Measurements from ENCODE around the gene FBXO24. TPM values are rescaled to one million over a fixed set of nuclear protein-coding genes. Genes with fewer than 3 reads are reported as not detected.

FBXO24 gene
- total and polyA plus RNA-seq, 7 donors: 0.27 to 2.8 (median 0.83) TPM; not detected in 1

- WGBS, 2 donors: 47 to 61% methylated on average over 20 of the region's 20 CpGs
- peaks cover 0 to 26% (median 0%) of the 10 kb centered on the region in 3 donors for H3K27me3 ChIP-seq
These were observed 4.1 kb downstream of the FBXO24 start for GRCh38 chr7:100590077-100590737.

DNA sequence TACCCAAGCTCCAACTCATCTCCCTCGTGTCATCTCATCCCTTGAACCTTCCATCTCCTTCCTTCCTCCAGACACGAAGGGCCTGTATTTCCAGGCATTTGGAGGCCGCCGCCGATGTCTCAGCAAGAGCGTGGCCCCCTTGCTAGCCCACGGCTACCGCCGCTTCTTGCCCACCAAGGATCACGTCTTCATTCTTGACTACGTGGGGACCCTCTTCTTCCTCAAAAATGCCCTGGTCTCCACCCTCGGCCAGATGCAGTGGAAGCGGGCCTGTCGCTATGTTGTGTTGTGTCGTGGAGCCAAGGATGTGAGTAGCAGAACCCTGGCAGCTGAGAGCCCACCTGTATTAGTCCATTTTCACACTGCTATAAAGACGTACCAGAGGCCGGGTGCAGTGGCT lies 5.5 kb downstream of the FBXO24 start:
- Histone ChIP-seq H3K36me3 (no peaks in the 10 kb centered on the region), H3K27ac (no peak overlapping the region), H3K27me3 (peaks cover 0 to 26% (median 0%) of the 10 kb centered on the region in 3 donors), H3K9me3 (no peaks in the 10 kb centered on the region), H3K4me1 (peaks cover 0 to 11% (median 7%) of the 10 kb centered on the region in 4 donors), H3K4me3 (no peak overlapping the region)
- TF ChIP-seq, protein P1, sequence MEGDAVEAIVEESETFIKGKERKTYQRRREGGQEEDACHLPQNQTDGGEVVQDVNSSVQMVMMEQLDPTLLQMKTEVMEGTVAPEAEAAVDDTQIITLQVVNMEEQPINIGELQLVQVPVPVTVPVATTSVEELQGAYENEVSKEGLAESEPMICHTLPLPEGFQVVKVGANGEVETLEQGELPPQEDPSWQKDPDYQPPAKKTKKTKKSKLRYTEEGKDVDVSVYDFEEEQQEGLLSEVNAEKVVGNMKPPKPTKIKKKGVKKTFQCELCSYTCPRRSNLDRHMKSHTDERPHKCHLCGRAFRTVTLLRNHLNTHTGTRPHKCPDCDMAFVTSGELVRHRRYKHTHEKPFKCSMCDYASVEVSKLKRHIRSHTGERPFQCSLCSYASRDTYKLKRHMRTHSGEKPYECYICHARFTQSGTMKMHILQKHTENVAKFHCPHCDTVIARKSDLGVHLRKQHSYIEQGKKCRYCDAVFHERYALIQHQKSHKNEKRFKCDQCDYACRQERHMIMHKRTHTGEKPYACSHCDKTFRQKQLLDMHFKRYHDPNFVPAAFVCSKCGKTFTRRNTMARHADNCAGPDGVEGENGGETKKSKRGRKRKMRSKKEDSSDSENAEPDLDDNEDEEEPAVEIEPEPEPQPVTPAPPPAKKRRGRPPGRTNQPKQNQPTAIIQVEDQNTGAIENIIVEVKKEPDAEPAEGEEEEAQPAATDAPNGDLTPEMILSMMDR (IDR thresholded peaks at IDR 0.05): no peak
- TF ChIP-seq POLR2A (IDR thresholded peaks at IDR 0.05) (no peak), POLR2AphosphoS5 (IDR thresholded peaks at IDR 0.05) (no peak), EP300 (IDR thresholded peaks at IDR 0.05) (no peak)
- whole genome bisulfite sequencing, 2 donors: 94 to 96% methylated on average over 17 of the region's 17 CpGs
- intact Hi-C loops (cut with DNase I): no loop called here
- no peak for DNase-seq

More at GRCh38 chr7:100590077-100590737, 4.1 kb downstream of the FBXO24 start:
- Histone ChIP-seq H3K4me1 (peaks cover 0 to 15% (median 10%) of the 10 kb centered on the region in 4 donors), H3K9me3 (no peaks in the 10 kb centered on the region), H3K4me3 (peak overlapping the region in 3 of 4 donors; percentile 3 to 21 (median 14)), H3K27ac (peak overlapping the region; percentile 7 to 60 (median 30)), H3K36me3 (no peaks in the 10 kb centered on the region)
- intact Hi-C loops (cut with DNase I): no loop called here
- TF ChIP-seq EP300 (IDR thresholded peaks at IDR 0.05): no peak
- TF ChIP-seq, protein P1 (IDR thresholded peaks at IDR 0.05): no peak
- no peak for TF ChIP-seq POLR2A (IDR thresholded peaks at IDR 0.05)
- no peak for TF ChIP-seq POLR2AphosphoS5 (IDR thresholded peaks at IDR 0.05)
- peak; percentile 80 for DNase-seq

DNA sequence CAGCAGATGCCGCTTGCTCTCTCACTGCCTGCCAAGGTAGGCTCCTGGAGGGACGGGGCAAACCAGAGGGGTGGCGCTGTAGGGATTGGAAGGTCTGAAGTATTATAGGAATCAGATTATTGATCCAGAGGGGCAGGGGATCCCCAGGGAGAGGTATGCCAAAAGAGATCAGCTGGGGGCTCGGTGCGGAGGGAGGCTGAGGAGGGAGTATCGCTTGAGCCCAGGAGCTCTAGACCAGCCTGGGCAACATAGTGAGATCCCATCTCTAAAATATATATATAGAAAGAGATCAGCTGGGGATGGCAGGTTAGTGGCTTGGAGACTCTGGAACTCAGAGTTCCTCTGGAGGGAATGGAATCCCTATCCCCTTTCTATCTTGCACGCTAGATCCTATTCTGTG lies 9.1 kb downstream of the FBXO24 start:
- Histone ChIP-seq H3K4me1 (no peaks in the 10 kb centered on the region), H3K9me3 (no peaks in the 10 kb centered on the region), H3K27me3 (peaks cover 0 to 25% (median 0%) of the 10 kb centered on the region in 3 donors), H3K36me3 (no peaks in the 10 kb centered on the region), H3K27ac (no peak overlapping the region), H3K4me3 (no peak overlapping the region)
- TF ChIP-seq POLR2A (IDR thresholded peaks at IDR 0.05): no peak
- intact Hi-C loops (cut with DNase I): no loop called here
- 95 to 97% methylated on average over 7 of the region's 7 CpGs for WGBS, 2 donors
- no peak for DNase-seq

GRCh38 chr7:100598425-100598824 lies 12.3 kb downstream of the FBXO24 start:
- Histone ChIP-seq H3K4me1 (peaks cover 0 to 15% (median 8%) of the 10 kb centered on the region in 4 donors), H3K4me3 (no peak overlapping the region), H3K27ac (no peak overlapping the region), H3K9me3 (no peaks in the 10 kb centered on the region), H3K36me3 (no peaks in the 10 kb centered on the region), H3K27me3 (no peaks in the 10 kb centered on the region)
- no peak for TF ChIP-seq POLR2AphosphoS5 (IDR thresholded peaks at IDR 0.05)
- no peak for TF ChIP-seq EP300 (IDR thresholded peaks at IDR 0.05)
- no peak for TF ChIP-seq POLR2A (IDR thresholded peaks at IDR 0.05)
- TF ChIP-seq, protein P1 (IDR thresholded peaks at IDR 0.05): no peak
- WGBS, 2 donors: 89 to 90% methylated on average over 4 of the region's 4 CpGs
- intact Hi-C loops (cut with DNase I): no loop called here
- no peak for DNase-seq

- Histone ChIP-seq H3K9me3 (no peaks in the 10 kb centered on the region), H3K4me3 (no peak overlapping the region), H3K36me3 (no peaks in the 10 kb centered on the region), H3K27ac (no peak overlapping the region), H3K27me3 (no peaks in the 10 kb centered on the region), H3K4me1 (peaks cover 0 to 32% (median 21%) of the 10 kb centered on the region in 4 donors)
- intact Hi-C loops (cut with DNase I): no loop called here
- 61 to 79% methylated on average over 18 of the region's 18 CpGs for WGBS, 2 donors
- no peak for DNase-seq
- no peak for TF ChIP-seq POLR2AphosphoS5 (IDR thresholded peaks at IDR 0.05)
- TF ChIP-seq, protein P1 (IDR thresholded peaks at IDR 0.05): no peak
- TF ChIP-seq EP300 (IDR thresholded peaks at IDR 0.05): no peak
- no peak for TF ChIP-seq POLR2A (IDR thresholded peaks at IDR 0.05)
These were observed 14.0 kb downstream of the FBXO24 start for GRCh38 chr7:100599911-100600729.
